NB4 (cell line): Measurements from ENCODE around the gene PTPRK.

Source experiments
- DNase-seq: peaks from one replicate; pipeline ENCODE4 v3.0.0; 2010; ENCODE audit warnings: low read depth
- H3K4me3 ChIP-seq: one replicate; pipeline ENCODE4 v1.5.1; 2011; ENCODE audit warnings: mild to moderate bottlenecking, low read depth, low read length, moderate library complexity
- MYC ChIP-seq: IDR thresholded peaks from 2 replicates; pipeline ENCODE4 v1.6.1; 2011; ENCODE audit warnings: low read depth, low read length
- POLR2A ChIP-seq: IDR thresholded peaks from 2 replicates; pipeline ENCODE4 v1.6.1; 2011; ENCODE audit warnings: mild to moderate bottlenecking; ENCODE audit not compliant: insufficient read length; ENCODE audit errors: extremely low read depth
- TF ChIP-seq, protein P1 (sequence below): IDR thresholded peaks from one replicate; pipeline ENCODE4 v1.5.1; 2012; ENCODE audit warnings: low read depth, low read length
- TF ChIP-seq, protein P2 (sequence below): IDR thresholded peaks from 2 replicates; pipeline ENCODE4 v1.6.1; 2011; ENCODE audit warnings: low read depth, low read length

The PTPRK gene

DNA sequence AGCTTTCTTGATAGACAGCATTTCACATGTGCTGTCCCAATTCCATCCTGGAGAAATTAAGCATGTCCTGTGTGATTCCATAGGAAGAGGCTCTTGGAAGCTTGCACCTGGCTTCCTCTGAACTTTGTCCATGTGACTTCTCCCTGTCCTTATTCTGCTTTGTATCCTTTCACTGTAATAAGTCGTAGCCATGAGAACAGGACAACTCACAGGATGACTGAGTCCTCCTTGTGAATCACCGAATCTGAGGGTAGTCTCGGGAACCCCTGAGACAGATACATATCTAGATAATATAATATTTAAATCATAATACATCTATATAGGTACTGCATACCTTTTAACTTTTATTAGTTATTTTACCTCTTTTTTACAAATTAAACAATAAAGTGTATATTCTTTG lies 462.9 kb downstream of the PTPRK start:
- DNase-seq = no peak
- H3K4me3 ChIP-seq = no peak overlapping the region
- TF ChIP-seq, protein P1, sequence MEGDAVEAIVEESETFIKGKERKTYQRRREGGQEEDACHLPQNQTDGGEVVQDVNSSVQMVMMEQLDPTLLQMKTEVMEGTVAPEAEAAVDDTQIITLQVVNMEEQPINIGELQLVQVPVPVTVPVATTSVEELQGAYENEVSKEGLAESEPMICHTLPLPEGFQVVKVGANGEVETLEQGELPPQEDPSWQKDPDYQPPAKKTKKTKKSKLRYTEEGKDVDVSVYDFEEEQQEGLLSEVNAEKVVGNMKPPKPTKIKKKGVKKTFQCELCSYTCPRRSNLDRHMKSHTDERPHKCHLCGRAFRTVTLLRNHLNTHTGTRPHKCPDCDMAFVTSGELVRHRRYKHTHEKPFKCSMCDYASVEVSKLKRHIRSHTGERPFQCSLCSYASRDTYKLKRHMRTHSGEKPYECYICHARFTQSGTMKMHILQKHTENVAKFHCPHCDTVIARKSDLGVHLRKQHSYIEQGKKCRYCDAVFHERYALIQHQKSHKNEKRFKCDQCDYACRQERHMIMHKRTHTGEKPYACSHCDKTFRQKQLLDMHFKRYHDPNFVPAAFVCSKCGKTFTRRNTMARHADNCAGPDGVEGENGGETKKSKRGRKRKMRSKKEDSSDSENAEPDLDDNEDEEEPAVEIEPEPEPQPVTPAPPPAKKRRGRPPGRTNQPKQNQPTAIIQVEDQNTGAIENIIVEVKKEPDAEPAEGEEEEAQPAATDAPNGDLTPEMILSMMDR = no peak
- no peak for TF ChIP-seq MYC
- TF ChIP-seq, protein P2, sequence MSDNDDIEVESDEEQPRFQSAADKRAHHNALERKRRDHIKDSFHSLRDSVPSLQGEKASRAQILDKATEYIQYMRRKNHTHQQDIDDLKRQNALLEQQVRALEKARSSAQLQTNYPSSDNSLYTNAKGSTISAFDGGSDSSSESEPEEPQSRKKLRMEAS = no peak
- no peak for TF ChIP-seq POLR2A

DNA sequence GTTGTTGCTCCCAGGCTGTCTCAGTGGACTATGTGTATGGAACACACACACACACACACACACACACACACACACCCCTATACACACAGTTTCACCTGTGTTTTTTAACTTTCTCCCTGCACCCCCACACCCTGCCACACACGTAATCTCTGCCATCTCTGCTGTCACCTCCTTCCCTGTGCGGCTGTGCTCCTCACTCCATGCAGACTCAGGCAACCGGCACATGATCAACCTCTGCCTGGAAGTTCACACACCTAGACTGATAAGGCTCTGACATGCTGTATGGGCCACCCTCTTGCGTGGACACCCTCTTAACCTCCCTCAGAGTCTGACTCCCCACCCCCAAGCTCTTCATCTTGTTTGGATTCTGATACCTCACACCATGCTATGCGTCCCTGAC lies 467.3 kb downstream of the PTPRK start:
- TF ChIP-seq, protein P2 = no peak
- TF ChIP-seq, protein P1 = no peak
- TF ChIP-seq MYC = no peak
- no peak for TF ChIP-seq POLR2A
- DNase-seq = no peak
- no peak overlapping the region for H3K4me3 ChIP-seq

DNA sequence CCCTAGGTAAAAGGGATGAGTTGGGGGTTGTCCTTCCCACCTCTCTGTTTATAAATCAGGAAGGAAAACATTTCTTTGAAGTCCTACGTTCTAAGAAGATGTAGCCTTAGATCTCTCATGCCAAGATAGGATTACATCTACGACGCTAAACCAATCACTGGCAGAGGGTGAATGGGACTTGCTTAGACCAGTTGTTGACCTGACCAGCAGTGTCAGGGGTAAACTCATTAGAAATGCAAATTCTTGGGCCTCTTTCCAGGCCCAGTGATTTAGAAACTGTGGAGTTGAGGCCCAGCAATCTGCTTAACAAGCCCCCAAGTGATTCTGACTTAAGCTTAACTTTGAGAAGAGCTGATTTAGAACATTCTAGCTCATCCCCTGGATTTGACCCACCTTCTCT lies 472.4 kb downstream of the PTPRK start:
- TF ChIP-seq POLR2A = no peak
- no peak for TF ChIP-seq MYC
- TF ChIP-seq, protein P2 = no peak
- TF ChIP-seq, protein P1 = no peak
- no peak for DNase-seq
- H3K4me3 ChIP-seq = no peak overlapping the region

DNA sequence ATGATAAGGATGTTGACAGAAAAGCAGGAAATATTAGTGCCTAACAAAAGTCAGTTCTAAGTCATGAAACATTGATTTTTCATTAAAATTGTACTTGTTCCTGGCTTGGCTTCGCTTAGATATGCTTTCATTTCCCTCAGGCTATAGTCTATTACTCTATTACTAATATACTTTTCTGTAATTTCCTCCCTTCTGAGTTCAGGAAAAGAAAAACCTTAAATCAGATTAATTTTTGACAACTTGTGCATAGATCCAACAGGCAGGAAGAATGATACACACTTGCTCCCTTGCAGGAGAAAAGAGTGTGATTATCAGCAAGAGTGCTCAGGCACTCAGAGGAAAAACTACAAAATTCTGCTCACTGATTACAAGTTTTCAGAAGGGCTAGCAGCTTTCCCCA lies 474.4 kb downstream of the PTPRK start:
- no peak overlapping the region for H3K4me3 ChIP-seq
- no peak for TF ChIP-seq POLR2A
- TF ChIP-seq, protein P2 = no peak
- no peak for DNase-seq

DNA sequence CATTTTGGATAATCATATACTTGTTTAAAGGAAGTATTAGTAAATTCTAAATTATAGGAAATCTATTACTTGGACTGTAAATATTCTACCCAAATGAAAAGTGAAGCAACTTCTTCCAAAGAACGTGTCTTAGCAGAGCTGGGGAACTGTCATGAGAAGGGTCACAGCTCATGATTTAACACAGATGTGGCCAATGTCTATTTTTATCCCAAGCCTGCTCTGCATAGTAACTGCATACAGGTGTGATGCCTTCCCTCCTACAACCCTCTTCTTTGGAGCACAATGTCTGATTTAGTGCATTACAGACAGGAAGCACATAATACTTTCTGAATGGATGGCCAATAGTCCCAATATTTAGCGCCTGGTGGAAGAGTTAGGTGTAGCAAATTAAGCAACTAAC lies 480.9 kb downstream of the PTPRK start:
- H3K4me3 ChIP-seq = no peak overlapping the region
- no peak for DNase-seq
- no peak for TF ChIP-seq POLR2A
- TF ChIP-seq, protein P2 = no peak
- TF ChIP-seq, protein P1 = no peak
- TF ChIP-seq MYC = no peak

DNA sequence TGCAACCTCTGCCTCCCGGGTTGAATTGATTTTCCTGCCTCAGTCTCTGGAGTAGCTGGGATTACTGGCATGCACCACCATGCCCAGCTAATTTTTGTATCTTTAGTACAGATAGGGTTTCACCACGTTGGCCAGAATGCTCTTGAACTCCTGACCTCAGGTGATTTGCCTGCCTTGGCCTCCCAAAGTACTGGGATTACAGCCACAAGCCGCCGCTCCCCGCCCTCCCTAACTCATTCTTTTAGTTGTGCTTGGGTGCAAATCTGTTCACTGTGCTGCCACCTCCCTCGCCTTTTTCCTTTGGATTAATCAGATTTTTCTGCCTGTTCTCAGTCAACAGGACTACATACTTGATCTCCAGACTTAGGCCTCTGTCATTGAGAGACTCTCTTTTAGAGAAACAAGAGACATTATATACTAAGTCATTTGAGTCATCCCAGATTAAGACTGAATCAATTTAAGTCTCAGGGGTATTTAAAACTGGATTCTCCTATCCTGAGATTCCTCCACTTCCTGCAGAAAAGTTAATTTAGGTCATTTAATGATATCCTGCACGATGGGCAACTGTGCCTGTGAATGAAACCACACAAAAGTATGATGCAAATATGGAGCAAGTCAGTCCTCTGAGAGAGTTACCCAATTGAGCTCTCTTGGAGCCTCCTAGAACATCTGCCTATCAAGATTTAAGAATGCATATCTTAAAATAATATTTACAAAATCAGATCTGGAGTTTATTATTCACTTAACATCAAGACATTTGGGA lies 483.4 kb downstream of the PTPRK start:
- H3K4me3 ChIP-seq = no peak overlapping the region
- DNase-seq = no peak
- no peak for TF ChIP-seq MYC
- TF ChIP-seq, protein P2 = no peak
- TF ChIP-seq, protein P1 = no peak
- no peak for TF ChIP-seq POLR2A
